HFF-Myc (cell line): ENCODE measurements around the gene TERC.

ENCODE experiments used
- DNase-seq: peaks from one replicate; pipeline ENCODE4 v3.0.0-alpha.2; 2011; ENCODE audit warnings: low read depth; ENCODE audit errors: extremely low read depth
- H3K4me3 ChIP-seq: replicated peaks from 2 replicates; pipeline ENCODE4 v1.5.1; 2011; ENCODE audit warnings: low read depth, mild to moderate bottlenecking, control low read depth, low read length
- TF ChIP-seq, protein P1 (sequence below): IDR thresholded peaks from 2 replicates; pipeline ENCODE4 v1.5.1; 2012; ENCODE audit warnings: mild to moderate bottlenecking, low read depth, low read length, control low read depth; ENCODE audit errors: missing control alignments

Gene TERC

DNA sequence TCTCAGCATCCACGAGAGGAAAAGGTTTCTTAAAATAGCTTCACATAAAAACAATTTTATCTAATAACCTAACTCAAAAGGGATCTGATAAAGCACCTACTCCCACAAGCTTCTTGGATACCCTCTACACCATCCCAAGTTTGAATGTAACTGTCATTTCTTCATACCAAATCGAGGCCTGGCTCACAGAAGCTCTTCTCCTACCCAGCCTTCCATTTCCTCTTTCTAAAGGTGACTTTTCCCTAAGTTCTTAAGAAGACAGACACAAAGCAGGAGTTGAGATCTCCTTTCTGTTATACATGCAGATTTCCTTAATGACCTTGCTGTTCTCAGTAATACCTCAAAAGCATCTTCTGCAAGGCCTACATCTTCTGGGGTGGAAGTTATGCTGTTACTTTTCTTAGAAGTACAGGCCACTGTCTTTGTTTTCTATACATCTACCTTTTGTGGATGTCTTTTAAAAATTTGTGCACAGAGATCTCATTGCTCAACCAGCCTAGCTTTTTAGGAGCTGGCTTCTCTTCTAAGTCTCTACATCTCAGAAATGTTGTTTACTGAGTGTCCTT is 44.5 kb upstream of the TERC start:
- TF ChIP-seq, protein P1, sequence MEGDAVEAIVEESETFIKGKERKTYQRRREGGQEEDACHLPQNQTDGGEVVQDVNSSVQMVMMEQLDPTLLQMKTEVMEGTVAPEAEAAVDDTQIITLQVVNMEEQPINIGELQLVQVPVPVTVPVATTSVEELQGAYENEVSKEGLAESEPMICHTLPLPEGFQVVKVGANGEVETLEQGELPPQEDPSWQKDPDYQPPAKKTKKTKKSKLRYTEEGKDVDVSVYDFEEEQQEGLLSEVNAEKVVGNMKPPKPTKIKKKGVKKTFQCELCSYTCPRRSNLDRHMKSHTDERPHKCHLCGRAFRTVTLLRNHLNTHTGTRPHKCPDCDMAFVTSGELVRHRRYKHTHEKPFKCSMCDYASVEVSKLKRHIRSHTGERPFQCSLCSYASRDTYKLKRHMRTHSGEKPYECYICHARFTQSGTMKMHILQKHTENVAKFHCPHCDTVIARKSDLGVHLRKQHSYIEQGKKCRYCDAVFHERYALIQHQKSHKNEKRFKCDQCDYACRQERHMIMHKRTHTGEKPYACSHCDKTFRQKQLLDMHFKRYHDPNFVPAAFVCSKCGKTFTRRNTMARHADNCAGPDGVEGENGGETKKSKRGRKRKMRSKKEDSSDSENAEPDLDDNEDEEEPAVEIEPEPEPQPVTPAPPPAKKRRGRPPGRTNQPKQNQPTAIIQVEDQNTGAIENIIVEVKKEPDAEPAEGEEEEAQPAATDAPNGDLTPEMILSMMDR: no peak
- DNase-seq: no peak
- no peak overlapping the region for H3K4me3 ChIP-seq

DNA sequence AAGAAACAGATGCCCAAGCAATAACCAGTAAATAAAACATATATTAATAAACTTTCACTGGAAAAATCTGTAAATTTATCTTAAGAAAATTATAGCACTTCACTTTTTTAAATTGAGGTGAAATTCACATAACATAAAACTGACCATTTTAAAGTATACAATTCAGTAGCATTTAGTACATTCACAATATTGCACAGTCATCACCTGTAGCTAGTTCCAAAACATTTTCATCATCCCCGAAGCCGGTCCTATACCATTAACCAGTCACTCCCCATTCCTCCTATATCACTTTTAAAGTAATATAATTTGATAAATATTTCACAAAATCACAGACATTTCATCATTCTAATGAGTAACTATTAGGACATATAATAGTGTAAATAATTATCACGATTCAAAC is 39.8 kb upstream of the TERC start:
- no peak for DNase-seq
- TF ChIP-seq, protein P1: no peak
- H3K4me3 ChIP-seq: no peak overlapping the region

DNA sequence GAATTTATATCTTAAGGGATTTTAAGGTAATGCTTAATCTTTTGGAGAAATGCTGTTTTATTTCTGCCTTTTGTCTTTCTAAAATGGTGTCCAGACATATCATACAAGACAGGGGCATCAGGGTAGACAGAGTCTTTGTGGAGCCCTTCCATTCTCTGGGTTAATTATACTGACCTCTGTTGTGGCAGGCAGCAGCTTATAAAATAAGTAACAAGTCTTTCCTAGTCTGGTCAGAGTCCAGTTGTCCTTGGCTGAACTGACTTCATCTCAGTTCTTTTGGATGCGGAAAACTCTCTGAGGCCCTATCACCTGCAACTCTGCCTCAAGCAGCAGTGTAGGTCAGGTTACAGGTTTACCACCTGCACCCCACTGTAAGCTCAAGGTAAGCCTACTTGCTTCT is 27.5 kb upstream of the TERC start:
- no peak for DNase-seq
- TF ChIP-seq, protein P1: no peak

DNA sequence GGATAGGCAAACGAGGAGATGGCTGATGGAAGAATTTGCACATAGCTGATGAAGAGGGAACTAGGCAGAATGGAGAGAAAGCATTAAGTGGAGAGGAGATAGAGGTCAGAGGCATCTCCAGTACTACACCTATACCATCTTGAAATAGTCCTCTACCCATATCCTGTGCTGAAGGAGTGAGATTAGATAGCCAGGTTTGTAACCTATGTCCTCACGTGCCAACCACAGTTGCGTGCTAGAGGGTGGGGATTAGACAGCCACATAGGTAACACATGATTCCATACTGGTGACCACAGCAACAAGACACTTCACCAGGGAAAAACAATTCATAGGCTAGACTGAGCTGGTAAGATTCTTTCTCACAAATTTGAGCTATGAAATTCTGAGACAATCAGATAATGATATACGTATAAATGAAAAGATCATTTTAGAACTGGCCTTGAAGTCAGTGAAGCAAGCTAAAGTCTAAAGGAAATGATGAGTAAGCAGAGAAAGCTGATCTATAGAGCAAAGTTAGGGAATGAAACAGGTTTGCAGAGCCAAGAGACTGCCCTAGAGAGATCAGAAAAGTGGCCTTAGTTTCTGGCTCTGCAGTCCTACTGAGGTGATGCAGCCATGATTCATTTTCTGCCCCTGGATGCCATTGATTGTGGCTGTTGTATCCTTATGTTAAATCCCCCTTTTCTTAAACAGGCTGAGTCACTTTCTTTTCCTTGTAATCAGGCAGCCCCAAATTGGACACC is 26.0 kb upstream of the TERC start:
- H3K4me3 ChIP-seq: no peak overlapping the region
- TF ChIP-seq, protein P1: no peak
- DNase-seq: no peak

More for the DNA sequence above, 27.5 kb upstream of the TERC start:
- H3K4me3 ChIP-seq: no peak overlapping the region

DNA sequence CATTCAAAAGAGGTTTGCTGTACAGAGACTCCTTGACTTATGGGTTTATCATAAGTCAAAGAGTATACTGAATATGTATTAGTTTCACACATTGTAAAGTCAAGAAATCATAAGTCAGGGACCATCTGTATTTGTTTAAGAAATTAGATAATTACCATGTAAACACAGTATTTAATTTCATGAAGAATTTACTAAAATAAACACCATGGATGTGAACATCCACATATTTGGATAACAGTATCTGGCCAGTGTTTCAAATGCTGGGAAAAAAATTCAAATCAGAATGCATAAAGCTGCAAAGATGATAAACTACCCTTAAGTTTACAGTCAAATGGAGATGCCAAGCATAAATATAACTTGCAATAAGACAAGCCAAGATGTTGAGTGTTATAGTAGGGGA is 25.4 kb upstream of the TERC start:
- TF ChIP-seq, protein P1: no peak
- DNase-seq: no peak
- no peak overlapping the region for H3K4me3 ChIP-seq

DNA sequence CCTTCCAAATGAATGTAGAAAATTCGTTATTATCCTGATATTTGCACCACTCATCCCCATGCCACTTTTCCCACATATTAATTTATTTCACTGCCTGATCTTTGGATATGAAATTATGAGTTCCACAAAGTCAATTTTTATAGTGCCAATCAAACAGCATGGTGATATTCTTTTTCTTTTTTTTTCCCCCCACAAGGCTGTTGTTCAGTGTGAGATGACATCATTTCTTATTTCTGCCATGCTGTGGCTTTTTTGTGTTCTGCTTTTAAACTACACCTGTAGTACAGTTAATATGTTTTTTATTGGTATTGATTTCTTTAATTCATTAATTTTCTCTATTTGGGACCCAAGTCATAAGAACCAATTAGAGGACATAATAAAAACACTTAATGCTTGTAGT is 22.9 kb upstream of the TERC start:
- TF ChIP-seq, protein P1: no peak
- no peak overlapping the region for H3K4me3 ChIP-seq
- no peak for DNase-seq
